HG02763 (cell line): ENCODE measurements around the gene COL8A1.
A peak's percentile ranks its signal among the peaks of the same experiment; 100 is the strongest.

Source experiments
- ATAC-seq: cut with Tn5 transposase; IDR thresholded peaks from one replicate; pipeline ENCODE4 v1.9.1; 2021; ENCODE audit warnings: mild to moderate bottlenecking, moderate library complexity; ENCODE audit not compliant: unreplicated experiment

Gene COL8A1

DNA sequence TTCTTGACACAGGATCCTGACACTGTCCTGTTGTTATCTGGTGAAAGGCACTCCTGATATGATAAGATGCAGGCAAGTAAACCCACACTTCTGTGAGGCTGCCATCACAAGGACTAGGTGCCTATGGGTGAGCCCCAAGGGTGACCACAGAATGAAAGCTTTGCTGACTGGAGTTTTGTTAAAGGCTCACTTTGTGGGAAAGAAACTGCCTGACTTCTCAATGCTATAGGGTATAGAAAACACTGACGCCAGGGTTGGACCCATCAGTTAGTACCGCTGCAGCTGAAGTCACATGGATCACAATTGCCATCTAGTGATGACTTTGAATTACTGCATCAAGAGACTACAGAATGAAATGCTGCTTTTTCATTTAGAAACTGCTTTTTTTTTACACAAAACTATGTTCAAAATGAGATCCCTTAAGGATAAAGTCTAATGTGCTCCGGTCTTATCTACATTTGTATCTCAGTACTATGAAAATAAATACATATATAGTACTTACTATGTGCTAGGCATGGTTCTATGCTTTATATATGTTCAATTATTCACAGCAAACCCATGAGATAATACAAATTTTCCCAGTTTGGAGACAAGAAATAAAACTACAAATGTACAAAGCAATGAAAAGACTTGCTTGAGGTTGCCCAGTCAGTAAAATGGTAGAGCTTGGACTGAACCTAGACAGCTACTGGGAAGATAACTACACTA lies 115.0 kb downstream of the COL8A1 start:
- ATAC-seq = peak; percentile 81

DNA sequence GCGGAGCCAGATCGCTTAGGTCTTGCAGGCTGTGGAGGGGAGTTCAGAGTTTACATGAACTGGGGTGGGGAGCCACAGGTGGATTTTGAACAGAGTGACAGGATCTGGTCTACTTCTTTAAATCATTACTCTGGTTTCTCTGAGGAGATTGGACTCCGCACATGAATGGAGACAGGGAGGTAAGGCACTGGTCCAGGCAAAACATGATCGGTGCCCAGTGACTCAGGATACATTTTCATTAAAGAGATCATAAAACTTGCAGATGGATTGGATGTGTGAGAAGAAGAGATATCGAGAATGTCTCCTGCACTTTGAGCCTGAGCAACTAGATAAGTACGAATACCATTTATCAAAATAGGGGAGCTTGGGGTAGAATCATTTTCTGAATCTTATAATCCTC lies 117.4 kb downstream of the COL8A1 start:
- ATAC-seq = no peak

DNA sequence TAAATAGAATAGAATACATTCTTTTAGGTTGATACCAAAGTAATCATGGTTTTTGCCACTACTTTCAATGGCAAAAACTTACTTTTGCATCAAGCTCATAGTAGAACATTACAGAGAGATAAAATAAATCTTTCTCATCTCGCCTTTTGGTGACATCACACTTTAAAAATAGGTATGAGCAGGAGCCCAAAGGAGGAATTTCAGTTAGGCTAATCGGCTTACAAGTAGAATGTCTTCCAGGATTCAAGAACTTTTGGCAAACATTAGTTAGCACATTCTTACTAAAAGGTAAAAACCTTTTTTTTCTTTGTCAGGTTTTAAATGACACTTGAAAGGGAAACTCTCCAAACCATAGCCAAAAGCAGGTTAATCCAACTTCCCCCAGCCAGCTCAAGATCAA lies 119.6 kb downstream of the COL8A1 start:
- ATAC-seq = no peak

DNA sequence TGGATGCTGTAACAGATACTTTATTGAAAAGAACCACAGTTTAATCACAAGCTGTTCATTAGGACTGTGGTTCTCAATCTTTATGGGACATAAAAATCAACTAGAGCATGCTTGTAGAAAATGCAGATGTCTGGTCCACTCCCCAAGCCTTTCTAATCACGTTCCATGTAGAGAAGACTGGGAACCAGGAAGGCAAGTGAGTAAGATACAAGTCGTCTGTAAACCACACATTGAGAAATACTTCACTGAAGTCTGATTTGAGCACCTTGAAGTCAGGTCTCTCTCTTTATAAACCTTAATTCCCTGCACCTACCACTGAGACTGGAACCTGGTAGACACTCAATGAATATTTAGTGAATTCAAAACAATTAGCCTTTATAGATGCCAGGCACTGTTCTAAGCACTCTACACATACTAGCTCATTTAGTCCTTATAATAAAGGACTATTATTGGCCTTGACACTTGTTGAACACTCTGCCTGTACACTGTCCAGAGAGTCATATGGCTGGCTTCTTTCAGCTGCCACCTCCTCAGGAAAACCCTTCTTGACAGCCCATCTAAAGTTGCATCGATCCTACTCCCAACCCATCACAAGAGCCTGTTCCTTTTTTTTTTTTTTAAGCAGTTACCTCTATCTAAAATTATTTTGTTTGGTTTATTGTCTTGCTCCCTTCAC lies 120.2 kb downstream of the COL8A1 start:
- no peak for ATAC-seq

DNA sequence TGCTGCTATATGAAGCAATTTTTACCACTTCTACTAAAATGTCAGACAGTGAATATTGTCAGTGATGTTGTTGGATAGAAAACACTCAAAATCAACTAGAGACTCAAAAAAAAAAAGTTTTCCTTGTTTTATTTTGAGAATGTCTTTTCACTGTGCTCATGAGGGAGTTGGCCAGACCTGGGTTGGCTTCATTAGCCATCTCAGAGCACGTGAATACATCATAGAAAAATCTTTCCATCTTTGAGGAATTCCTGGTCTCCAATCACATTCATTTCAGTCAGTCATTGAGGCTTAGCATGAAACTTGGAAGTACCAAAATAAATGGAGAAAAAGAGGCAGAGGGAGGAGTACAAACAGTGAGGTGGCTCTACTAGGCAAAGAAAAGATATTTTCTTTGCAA lies 121.6 kb downstream of the COL8A1 start:
- ATAC-seq = no peak

DNA sequence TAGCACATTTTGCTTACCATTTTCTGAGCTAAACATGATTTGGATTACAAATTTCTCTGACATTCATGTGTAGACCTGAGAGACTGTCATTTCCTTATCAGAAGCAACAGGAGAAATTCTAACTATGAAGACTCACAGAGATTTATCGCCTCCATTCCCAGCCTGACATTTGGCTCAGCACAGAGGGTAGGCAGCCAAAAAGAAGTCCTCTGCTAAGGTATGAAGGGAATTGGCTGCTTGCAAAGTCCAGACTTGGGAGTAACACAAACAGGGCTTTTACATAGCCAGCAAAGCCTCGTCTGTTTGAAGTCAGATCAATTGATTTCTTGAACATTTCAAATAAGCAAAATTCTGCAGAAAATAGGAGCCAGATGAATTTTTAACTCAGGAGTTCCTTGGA lies 122.2 kb downstream of the COL8A1 start:
- no peak for ATAC-seq

DNA sequence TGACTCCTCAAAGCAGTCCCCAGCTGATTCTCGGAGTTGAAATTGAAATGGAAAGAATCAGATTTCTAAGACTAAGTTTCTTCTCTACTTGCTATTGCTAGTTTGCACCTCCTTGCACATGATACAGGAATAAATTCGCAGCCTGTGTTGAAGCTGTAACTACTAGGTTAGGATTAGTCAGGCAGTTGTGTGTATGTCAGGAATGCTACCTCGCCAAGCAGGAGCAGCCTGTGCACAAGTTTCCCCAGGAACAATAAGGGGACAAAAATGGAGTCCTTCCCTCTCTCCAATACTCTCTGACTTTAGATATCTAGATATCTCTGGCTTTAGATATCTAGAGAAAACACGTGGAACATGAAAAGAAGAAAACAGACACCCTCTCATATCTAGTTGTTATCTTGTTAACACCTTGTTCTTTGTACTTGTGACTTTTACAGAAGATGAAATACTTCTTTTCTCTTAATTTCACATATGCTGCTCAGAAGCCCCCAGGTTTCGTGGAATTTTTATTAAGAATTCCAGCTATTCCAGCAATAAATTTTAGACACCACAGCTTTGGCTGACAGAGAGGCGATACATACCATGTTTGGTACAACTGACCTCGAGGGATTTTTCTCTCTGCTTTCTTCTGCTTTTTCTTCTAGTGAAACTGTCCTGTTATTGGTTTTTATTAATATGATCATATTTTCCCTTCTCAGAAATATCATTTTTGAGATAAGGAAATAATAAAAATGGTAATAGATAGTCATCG lies 123.2 kb downstream of the COL8A1 start:
- no peak for ATAC-seq

DNA sequence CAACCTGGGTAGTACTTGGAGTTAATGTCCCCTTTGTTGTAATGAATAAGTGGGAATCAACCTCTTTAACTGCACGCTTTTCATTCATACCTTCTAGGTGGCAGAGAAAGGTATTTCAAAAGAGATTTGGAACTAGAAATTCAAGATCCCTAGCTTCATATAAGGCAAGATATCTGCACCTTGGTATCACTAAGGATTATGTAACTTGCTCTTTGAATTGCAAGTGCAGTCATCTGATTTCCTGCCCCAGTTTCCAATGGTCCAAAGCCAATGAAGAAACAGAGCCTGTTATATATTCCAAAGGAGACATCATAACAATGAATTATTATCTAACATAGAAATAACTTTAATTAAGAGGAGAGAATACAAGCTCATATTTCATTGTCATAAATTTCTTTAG lies 124.5 kb downstream of the COL8A1 start:
- ATAC-seq = no peak

DNA sequence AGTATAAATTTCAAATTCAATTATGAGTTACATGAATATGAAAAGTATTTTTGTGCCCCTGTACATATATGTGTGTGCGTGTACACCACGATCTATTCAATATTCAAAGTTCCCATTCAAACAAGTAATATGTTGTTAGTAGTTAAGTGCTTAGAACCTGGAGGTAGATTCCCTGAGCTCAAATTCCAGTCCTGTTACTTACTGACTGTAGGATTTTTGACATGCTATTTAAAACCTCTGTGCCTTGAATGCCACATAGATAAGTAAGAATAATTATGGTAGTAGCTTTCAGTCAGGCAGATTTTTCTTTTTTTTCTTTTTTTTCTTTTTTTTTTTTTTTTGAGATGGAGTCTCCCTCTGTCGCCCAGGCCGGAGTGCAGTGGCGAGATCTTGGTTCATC lies 126.0 kb downstream of the COL8A1 start:
- no peak for ATAC-seq

DNA sequence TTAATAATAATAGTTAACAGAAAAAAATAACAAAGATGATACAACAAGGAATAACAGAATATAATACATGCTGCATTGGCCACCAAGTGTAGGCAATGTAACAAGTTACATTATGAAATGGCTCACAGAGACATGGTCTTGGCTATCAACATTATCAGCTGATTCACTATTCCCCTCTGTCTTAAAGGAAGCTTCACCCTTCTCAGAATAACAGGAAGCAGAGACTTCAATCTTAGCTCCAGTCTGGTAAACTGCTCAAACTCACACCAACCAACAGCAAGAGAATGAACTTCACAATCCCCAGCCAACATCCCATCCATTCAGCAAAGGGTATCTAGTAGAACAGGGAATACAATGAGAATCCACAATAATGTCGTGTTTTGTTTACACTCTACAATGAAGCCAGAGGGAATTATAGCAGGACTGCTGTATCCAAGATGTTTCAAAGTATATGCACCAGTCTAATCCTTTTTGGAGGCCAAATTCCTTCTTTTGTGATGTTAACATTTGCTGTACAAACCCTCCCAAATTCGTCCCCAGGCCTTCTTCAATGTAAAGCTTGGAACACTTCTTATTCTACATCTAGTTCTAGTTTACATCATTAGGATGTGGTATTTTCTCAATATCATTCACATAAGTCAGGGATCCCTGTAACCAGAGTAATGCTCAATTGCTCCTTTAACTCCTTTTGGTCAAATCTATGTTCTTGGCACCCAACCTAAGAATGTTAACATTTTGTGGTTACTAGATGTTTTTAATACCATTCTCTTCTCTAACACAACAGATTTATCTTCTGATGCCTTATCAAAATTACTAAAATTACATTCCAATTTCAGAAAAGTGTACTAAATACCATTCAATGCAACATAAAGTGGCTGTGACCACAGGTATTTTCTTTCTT lies 126.9 kb downstream of the COL8A1 start:
- no peak for ATAC-seq

DNA sequence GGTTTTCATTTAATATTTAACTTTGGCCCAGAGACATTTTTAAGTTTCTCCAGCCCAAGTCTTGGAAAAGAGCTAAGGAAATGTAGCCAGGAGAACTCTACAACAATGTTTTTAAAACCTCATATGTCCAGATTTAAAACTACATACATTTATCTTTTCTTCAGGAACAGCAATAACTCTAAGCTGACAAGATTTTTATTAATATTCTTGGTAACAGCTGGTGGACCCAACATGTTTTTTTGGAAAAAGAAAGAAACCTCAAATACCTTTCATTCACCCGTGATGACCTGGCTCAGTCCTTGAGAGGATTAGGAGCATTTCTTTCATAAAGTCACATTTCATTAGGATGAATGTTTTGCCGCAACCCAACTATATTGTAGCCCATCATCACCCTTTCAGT lies 128.9 kb downstream of the COL8A1 start:
- no peak for ATAC-seq

DNA sequence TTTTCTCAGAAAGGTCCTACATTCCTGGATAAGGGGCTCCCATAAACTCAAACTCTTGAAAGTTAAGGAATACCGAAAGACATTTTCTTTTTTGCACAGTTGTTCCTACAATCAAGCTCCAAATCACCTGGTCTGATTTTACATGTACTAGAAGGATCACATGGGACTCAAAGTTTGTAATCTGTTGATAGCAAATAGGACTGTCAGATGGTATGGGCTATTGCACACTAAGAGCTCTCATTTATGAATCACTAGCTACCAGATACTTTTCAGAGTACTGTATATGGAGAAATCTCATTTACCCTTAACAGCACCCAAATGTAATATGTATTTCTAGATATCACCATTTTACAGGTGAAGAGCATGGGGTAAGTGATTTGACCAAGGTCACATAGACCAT lies 129.7 kb downstream of the COL8A1 start:
- ATAC-seq = no peak

DNA sequence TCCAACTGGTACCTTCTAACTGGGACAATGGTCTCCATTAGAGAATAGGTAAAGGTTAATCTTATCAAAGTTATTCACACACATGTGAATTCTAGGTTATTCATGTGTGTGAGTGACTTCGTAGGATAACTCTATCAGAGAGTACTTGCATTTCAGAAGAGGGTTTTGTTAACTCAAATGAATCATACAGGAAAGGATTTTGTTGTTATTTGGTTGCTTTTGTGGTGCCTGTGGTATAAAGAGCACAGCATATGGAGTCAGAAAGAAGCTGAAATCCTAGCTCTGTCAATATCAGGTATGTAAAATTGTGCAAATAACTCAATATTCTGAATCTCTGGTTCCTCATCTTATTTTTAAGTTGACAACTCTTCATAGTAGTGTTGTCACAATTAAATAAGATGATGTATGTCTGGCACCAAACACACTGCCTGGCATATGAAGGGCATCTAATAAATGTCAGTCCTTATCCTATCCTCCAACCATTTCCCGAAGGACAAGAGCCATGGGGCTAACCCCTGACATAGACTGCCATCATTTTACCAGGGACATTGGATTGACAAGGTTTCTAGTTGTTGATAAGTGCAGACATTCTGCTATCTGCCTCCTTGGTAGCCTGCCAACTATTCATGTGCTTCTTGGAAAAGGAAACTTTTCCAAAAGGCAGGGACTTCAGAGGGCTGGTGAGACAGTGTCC lies 130.6 kb downstream of the COL8A1 start:
- ATAC-seq = no peak

DNA sequence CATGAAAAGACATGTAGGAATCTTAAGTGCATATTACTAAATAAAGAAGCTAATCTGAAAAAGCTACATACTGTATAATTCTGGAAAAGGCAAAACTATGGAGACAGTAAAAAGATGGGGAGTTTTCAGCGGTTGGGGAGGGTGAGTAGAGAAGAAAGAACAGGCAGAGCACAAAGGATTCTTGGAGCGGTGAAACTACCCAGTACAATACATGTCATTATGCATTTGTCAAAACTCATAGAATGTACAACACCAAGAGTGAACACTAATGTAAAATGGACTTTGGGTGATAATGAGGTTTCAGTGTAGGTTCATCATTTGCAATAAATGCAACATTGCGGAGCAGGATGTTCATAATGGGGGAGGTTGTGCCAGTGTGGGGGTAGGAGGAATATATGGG lies 133.8 kb downstream of the COL8A1 start:
- ATAC-seq = no peak

DNA sequence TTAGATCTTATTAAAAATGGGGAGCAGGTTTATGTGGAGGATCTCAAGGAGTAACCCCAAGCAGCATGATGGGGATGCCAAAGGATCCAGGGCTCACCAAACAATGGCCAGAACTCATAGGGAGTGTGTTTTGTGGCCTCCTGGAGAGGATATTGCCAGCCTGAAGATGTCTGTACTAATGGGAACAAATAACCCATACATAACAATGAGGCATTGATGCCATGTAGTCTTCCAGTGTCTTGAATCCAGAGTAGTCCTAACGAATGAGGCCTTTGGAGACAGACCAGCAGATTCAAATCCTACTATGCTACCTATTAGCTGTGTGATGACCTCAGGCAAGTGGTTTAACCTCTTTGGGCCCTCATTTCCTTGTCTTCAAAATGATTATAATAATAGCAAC lies 134.3 kb downstream of the COL8A1 start:
- no peak for ATAC-seq

DNA sequence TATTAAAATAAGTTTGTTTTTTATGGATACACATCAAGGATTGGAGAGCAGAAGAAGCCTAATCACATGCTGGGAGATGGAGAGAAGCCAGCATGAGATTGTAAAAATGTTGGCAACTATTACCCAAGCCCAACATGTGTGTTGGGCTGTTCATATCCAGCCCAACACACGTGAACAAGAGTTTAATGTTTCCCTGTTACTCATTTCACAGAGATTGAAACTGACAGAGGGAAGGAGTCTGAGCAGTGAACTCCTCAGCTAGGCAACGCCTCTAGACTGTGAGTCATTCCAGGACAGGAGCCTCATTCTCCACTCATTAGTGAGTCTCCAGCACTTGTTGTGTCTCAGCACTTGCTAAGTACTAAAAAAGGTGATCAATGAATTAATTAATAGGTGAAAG lies 136.1 kb downstream of the COL8A1 start:
- peak; percentile 96 for ATAC-seq

DNA sequence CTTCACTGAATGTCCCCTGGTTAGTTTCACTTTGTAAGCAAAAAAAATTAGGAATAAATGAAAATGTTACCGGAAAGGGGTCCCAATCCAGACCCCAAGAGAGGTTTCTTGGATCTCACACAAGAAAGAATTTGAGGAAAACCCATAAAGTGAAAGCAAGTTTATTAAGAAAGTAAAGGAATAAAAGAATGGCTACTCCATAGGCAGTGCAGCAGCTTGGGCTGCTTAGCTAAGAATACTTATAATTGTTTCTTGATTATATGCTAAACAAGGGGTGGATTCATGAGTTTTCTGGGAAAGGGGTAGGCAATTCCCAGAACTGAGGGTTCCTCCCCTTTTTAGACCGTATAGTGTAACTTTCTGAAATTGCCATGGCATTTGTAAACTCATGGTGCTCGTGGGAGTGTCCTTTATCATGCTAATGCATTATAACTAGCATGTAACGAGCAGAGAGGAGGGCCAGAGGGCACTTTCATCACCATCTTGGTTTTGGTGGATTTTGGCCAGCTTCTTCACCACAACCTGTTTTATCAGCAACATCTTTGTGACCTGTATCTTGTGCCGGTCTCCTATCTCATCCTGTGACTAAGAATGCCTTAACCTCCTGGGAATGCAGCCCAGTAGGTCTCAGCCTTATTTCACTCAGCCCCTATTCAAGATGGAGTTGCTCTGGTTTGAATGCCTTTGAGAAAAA lies 138.3 kb downstream of the COL8A1 start:
- ATAC-seq = no peak

DNA sequence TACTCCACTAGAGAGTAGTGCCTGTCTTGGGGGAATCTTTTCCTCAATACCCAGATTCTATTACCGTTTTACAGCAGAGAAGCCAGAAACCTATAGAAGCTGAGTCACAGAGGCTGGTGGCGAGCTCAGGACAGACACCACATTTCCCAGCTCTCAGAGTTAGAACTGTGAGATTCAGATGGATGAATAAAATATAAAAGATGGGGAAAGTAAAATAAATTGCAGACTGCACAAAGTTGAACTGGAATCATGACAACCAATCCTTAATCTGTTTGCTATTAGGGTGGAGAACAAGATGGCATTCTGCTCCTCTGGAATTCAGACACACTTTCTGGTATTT lies 138.8 kb downstream of the COL8A1 start:
- ATAC-seq = no peak

DNA sequence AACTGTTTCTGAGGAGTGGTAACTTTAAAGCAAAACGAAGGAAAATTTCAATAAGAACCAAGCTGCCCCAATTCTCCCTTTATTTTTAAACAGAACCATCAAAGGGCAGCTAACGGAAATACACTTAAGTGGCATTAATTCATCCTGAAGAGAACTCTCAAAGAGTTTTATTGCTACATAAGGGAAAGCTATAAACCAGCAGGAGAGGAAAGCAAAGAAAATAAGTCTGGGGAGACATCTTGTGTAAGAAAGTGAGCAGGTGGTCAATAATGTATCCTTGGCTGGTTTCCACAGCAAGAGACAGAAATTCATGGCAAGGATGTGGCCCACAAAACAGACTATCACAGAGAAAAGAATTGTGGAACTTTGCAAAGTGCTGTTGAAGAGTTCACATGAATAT lies 139.3 kb downstream of the COL8A1 start:
- ATAC-seq = no peak

DNA sequence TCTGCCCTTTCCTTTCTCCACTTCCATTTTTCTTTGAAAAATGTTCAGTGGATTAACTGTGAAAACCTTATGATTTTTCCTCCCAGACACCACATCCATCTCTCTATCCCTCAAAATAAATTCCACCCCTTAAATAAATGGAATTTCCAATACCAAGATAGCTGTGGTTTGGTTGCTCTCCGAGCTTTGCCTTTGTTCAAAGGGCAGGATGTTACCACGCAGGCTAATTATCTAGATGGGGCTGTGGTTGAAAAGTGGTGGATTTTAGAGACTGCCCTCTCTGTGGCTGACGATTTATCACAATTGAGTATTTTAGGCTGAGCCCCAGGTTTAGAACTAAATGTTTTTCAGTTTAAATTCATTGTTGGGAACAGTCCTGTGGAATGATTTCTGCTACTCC lies 142.4 kb downstream of the COL8A1 start:
- no peak for ATAC-seq
